HG03575 (cell line): ENCODE measurements around the gene ADGRL1.
"Not testable (repeated sequence)": the region's sequence is repeated elsewhere in the genome, so short reads cannot be mapped to it uniquely, and the experiment has no call there.

Source experiments
- ATAC-seq: cut with Tn5 transposase; IDR thresholded peaks from one replicate; pipeline ENCODE4 v1.9.1; 2021; ENCODE audit not compliant: unreplicated experiment, insufficient number of reproducible peaks, low FRiP score; ENCODE audit errors: extremely low read depth

ADGRL1 gene

DNA sequence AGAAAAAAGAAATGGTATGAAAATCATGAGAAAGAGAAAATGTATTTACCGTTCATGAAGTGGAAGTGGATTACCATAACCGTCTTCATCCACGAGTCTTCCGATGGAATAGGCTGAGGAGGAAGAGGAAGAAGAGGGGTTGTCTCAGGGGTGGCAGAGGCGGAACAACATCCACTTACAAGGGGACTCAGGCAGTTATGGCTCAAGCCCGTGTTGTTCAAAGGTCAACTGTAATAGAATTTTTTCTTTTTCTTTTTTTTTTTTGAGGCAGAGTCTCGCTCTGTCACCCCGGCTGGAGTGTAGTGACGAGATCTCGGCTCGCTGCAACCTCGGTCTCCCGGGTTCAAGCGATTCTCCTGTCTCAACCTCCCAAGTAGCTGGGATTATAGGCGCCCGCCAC, 16.9 kb upstream of the ADGRL1 start:
- ATAC-seq, result no peak

DNA sequence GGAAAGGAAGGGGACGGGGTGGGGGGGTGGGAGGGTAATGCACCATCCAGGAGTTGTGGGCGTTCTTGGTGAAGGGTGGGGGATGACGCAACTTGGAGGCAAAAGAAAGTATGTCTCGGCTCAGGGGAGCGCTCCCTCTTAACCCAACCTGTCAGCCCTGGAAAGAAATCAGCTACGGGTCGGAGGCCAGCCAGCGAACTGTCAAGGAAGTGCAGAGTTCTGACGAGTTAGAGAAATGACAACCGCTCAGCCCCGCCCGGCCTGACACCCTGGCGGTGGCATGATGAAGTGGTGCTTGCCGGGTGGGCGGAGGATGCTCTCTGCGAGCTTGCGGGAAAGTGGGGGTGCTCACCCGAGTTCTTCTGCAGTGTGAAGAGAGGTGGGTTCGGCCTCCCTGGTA, 15.4 kb upstream of the ADGRL1 start:
- ATAC-seq, result not testable (repeated sequence)

DNA sequence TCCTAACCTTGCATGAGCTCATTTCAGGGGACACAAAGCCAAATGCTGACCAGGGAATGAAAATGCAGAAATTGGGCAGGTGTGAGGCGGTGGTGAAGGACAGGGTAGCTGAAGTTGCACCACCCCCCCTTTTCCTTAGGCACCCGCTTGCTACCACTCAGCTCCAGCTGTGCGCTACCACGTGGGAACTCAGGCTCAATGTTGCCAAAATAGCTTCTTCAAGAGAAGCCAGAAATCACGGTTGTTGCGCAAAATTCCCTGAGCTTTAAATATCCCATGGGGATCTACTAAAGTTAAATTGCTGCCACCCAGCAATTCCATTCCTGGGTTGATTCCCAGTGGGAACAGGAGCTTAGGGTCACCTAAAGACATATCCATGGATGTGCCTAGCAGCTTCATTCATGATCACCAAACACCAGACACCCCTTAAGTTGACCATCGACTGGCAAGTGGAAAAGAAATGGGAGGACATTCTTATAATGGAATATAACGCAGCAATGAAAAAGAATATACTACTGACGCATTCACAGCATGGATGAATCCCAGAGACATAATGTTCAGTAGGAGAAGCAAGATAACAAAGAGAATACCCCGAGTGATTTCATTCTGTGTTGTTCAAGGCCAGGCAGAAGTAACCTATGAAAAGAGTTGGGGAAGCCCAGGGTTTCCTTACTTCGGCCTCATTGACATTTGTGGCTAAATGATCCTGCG, 12.8 kb upstream of the ADGRL1 start:
- ATAC-seq, result no peak

DNA sequence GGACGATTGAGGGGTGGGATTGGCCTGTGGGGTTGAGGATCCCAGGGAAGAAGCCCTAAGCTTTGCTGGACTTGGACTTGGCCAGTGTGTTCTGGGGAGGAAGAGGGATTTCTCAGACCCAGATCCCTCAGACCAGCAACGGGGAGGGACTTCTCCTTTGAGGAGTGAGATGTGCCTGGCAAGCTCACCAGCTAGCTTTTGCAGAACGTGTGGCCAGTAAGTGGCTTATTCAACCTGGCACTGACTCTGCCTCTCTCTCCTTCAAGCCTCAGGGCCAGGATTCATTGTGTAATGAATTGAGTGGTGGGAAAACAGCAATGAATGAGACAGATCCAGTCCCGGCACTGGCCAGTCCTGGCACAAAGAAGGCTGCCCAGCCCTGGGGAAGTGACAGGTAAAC, 11.9 kb upstream of the ADGRL1 start:
- ATAC-seq, result not testable (repeated sequence)

DNA sequence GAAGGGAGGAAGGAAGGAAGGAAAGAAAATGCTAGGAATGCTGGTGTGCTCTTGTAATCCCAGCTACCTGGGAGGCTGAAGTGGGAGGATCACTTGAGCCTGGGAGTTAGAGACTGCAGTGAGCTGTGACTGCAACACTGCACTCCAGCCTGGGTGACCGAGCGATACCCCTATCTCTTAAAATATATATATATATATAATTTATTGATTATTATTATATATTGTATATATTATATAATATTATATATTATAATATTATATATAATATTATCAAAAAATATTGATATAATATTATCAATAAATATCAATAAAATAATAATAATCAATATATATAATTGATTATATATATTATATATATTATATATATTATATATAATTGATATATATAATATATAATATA, 8.6 kb upstream of the ADGRL1 start:
- ATAC-seq, result no peak

DNA sequence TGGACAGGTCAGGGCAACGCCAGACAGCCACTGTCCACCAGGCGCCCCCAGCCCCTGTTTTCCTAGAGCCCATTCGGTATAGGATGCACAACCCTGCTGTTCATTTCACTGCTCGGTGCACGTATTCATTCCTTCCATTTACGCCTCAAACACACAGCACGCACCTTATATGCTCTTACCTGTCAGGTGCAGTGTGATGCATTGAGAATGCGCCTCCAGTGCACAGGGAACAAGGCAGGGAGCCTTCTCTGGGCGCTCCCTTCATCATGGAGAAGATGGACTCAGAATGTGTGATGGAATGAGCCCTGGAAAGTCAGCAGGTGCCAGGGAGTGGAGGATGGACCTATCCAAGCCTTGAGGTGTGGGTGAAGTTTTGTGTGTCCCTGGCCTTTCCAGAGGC, 4.2 kb upstream of the ADGRL1 start:
- not testable (repeated sequence) for ATAC-seq

DNA sequence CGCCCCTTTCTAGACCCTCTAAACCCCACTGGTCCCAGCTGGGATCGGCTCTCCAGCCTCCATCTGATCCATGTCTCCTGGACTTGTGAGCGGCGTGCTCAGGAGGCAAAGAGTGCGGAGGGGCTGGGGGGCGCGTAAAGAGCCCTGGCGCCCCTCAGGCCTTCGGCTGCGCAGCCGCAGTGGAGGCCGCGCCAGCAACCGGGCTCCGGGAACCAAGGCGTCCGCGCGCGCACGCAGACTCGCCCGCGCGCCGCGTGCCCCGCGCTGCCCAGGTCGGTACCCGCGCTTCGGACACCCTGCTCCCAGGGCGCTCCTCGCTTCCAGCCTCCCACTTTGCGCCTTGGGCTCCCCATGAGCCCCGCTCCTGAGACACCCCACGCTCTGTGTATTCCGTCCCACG, 3.4 kb upstream of the ADGRL1 start:
- ATAC-seq, result not testable (repeated sequence)

DNA sequence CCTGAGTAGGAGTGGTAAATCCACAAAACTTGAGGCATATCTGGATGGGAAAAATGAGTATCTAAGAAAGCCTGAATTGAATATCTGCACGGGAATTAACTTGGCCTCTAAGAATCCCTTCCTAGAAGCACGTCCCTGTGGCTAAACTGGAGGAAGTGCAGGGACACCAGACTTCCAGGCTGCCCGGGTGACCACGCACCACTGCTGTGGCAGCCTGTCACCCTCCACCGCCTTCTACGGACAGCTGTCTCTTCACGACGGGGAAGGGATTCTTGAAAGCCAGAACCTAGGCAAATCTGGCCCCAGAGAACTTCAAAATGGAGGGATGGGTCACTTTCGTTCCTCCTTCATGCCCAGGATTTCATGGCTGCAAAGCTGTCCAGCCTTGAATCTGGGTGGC, 2.5 kb upstream of the ADGRL1 start:
- ATAC-seq, result not testable (repeated sequence)

DNA sequence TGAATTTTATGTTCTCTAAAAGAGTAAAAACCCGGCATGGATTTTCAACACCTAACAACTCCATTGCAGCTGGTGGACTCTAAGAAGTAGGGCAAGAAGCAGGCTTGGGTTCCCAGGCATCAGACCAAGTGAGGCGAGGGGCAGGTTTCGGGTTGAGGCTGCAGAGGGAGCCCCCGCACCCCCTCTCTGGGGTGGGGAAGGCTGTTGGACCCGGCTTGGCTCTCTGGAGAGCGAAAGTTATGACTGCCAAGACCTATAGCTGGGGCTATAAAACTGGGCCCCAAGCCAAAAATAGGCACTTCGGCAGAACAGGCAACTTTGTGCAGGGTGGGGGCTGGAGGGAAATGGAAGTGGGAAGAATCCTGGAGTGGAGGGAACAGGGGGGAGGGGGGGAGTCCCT, 1.8 kb upstream of the ADGRL1 start:
- not testable (repeated sequence) for ATAC-seq

DNA sequence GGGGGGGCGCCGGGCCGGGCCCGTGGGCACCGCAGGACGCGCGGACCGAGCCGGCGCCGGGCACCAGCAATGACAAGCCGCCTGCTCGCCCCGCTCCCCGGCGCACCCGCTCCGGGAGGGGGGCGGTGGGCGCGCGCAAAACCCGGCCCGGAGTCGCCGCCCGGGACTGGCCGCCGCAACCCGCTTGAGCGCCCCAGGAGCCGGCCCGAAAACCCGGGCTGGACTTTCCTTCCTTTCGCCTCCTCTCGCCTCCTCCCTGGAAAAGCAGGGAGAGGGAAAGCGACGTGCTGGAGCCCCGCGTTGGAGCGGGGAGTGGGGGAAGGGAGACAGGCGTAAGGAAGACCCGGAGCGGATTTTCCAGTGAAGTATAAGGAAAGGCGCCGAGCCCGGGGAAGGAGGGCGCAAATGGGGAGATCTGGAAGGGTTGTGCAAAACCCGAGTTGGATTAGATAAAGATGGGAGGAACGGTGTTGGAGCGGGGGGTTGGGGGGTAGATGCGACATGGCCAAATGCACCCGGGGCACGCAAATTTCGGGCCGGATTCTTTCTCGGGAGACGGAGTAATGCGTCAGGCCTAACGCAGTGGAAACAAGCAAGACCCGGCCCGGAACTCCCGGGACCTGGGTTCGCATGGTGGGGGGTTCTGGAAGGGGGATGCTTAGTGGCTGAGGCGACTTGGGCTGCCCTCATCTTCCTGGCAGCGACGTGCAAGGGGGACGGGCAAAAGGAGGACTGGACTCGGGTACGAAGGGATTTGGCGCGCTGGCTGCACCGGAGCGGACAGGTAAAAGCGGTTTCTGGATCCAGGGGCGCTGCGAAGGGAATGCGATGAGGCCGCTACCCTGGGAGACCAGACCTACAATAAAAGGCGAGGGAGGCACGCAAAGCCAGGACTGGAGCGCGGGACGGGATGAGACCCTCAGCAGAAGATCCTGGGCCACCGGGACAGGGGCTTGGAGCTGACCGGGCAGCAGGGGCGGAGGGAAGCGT, 1.1 kb upstream of the ADGRL1 start:
- not testable (repeated sequence) for ATAC-seq

DNA sequence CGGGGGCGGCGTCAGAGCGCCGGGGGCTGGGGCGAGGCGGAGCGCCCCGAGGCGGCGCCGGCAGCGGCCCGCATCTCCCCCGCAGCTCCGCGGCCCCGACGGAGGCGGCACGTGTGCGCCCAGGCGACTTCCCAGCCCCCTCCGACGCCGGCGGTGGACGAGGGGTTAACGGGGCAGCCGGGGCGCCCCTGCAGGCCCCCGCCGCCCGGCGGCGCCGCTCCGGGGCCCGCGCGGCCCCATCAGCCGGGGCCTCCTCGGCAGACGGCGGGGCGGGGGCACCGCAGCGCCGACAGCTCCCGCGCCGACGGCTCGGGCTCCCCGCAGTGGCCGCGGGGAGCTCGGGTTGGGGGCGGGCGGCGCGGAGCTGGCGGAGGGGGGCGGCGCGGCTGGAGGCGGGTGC, 339 bp upstream of the ADGRL1 start:
- ATAC-seq, result not testable (repeated sequence)

DNA sequence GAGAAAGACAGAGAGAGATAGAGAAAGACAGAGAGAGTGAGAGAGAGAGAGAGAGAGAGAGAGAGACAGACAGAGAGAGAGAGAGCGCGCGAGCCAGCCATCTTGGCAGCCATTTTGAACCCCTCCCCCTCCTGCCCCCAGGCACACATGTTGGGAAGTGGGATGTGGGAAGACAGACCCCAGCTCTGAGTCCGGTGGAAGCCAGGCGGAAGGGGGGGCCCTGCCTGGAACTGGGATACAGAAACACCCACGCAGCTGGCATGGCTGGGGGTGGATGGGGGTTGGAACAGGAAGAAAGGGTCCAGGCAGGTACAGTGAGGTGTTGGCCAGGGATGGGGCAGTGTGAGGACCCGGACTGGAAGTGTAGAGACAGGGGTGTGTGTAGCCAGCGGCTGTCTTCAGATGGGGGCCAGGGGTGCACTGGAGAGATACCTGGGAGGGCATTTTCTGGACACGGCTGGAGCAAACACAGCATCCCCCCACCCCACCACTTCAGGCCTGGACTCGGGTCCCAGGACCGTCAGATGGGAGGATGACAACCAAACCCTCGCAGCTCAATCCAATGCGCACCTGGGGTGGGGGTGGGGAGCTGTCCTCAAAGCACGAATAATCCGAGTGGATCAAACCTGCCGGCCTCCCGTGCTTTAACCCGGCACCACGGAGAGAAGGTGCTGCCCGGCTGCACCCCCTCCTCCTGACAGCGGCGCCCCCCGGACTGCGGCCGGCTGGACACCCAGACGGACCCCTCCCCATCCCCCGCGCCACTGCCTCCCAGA, 1.1 kb downstream of the ADGRL1 start:
- not testable (repeated sequence) for ATAC-seq

DNA sequence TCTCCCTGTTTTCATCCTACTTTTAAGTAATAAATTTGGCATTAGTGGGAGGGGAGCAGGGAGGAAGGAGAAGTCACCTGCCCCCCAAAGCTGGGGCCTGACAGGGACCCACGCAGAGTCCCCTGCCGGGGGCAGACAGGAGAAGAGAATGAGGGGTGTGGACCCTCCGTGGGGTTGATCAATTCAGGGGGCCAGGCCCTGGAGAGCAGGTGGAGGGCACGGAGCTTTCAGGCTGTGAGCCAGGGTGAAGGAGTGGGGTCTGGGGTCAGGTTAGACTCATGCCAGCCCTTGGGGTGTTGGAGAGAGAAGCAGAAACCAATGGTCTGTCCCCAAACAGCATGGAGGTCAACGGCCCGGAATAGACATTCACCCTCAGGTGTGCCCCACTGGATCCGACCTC, 1.8 kb downstream of the ADGRL1 start:
- ATAC-seq, result not testable (repeated sequence)

DNA sequence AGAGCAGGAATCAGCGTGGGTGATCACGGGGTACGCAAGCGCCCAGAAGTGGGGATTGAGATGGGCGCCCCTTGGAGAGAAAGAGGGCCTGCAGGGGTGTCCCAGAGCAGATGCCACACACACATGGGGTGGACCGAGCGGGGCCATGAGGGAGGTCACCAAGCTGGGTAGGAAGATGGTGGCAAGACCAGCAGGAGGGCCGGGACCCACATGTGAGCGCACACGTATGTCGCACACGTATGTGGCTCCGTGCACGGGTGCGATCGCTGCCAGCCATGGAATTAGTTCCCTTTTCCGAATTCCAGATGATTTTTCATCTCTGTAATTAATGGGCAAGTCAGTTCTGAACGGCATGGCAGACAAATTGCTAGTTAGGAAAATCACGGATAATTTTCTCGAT, 2.2 kb downstream of the ADGRL1 start:
- ATAC-seq, result not testable (repeated sequence)

DNA sequence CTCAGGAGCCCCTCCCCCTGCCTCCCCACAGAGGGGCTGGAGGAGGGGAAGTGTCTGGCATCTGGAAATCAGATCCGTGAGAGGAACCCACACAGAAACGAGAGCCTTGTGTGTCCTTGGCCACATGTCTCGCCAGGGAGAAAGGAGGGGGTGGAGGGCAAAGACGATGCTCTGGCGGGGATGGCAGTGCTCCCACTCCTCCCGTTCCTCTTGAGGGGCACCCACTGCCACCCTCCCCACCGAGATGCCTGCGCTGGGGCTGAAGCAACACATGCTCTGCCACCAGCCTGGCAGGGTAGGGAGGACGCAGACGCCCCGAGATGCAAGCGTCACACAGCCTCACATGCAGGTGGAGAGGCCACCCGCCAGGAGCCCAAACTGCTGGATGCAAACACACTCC, 2.8 kb downstream of the ADGRL1 start:
- no peak for ATAC-seq

DNA sequence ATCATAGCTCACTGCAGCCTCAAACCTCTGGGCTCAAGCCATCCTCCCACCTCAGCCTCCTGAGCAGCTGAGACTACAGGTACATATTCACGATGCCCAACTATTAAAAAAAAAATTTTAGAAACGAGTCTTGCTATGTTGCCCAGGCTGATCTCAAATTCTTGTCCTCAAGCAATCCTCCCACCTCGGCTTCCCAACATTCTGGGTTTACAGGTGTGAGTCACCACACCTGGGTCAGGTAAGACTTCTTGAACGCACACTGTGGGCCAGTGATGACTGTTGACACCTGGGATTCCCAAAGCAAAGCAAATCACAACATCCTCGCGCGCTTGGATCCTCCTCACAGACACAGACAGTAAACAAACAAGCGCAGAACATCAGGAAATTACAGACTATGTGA, 4.5 kb downstream of the ADGRL1 start:
- ATAC-seq, result not testable (repeated sequence)

DNA sequence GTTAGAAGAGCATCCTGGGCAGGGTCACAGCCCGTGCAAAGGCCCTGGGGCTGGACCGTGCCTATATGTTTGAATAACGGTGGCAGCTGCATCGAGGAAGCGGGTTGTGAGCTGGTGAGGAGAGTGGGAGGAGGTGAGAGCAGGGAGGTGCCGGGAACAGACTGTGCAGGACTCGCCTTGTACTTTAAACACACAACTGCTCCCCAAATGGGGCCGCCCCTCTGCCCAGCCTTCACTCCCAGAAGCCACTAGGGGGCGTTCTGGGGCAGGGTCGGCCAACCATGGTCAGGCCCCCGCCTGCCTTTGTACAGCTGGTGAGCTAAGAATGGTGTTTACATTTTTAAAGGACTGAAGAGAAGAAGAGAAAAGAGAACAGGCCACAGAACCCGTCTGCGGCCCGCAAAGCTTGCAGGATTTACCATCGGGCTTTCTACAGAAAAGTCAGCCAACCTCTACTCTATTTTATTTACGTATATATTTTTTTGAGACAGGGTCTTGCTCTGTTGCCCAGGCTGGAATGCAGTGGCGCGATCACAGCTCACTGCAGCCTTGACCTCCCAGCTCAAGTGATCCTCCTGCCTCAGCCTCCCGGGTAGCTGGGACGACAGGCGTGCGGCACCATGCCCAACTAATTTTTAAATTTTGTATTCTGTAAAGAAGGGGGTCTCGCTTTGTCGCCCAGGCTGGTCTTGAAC, 5.7 kb downstream of the ADGRL1 start:
- ATAC-seq, result not testable (repeated sequence)

DNA sequence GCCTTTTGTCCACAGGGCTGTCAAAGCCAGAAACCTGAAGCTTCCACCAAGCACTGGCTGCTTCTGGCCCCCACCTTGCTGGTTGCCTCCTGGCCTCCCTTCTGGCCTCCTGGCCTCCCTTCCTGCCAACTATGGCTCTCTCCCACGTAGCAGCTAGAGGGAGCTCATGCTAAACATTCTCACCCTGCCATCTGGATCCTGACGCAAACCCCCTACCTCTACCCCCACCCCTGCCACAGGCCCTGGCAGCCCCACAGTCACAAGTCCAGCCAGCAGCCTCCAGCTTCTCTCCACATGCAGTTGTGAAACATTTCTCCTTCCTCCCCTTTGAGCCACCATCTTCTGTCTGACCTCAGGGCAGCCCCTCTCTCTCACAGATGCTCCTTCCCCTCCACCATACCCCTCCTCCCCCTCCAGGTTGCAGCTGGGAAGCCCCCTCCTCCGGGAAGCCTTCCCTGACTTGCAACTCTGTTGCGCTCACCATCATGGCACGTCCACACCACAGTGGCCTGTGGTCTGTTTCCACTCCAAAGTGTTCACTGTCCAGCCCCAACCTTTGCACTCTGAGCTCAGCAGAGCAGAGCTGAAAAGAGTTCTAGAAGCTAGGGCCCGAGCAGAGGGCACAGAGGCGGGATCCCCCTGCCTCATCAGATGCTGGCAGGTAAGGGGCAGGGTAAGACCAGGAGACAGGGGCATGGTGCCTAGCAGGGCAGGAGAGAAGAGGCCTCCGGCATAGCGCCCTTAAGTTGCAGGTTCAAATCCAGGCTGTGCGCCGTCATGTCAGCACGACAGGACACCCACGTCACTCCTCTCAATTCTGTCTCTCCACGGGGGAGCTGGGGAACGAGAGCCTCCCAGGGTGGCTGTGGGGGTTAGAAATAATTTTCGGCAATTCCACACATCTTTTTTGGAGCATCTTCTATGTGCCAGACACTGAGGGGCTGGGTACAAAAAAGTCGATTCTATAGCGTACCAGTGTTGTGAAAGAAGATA, 7.3 kb downstream of the ADGRL1 start:
- no peak for ATAC-seq
